ENCODE measurements around the gene SDHB. TPM values are rescaled to one million over a fixed set of nuclear protein-coding genes. Genes with fewer than 3 reads are reported as not detected.

SDHB gene
- total RNA-seq, 2 donors from 2014 or later = 82.9 to 137 TPM

DNA sequence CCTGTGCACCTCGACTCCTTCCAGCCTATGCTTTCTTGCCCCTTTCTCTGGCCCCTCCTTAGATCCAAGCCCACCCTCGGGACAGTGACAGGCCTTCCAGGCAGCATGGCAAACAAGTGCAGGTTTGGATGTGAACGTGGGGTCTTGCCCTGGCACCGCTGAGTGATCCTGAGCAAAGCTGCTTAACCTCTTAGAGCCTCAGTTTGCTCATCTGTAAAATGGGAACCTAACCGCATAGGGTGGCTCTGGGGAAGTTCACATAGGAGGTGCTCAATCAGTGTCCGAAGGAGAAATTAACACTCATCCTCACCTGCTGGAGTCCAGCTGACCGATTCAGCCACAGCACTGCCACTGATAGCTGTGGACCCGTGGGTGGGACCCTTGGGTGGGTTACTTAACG is 80.6 kb downstream of the SDHB start:
- Mint-ChIP-seq H3K4me1 (no peaks in the 10 kb centered on the region), H3K27me3 (no peaks in the 10 kb centered on the region), H3K27ac (no peak overlapping the region), H3K9me3 (no peaks in the 10 kb centered on the region), H3K4me3 (no peak overlapping the region), H3K36me3 (ENCODE audit: low read depth) (no peaks in the 10 kb centered on the region)
- no peak for ATAC-seq (replicated peaks)

DNA sequence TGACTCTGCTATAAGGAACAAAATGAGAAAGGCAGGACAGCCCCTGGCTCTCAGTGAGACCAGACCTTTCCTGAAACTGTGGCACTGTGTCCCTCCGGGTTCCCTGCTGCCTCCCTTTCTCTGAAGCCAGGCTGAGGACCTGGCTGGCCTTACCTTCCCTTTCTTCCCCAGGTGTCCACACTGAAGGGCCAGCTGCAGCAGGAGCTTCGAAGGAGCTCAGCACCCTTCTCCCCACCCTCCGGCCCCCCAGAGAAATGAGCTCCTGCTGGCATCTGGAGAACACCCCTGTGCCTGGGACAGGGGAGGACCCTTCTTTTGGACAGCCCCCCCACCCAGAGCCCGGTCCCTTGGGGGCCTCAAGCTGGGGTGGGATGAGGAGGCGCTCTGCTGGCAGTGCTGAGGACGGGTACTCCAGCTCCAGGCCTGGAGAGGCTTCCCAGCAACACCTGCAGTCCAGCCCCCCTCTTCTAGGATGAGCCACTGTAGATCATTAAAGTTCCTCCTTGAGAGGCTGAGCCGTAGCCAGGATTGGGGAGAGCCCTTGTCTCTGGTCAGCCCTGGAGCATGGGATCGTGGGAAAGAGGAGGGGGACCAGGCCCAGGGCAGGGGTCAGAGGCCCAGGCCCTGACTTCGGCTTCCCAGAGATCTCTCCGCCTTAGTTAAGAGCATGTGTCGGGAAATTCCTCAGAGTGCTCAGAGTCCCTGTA is 81.5 kb downstream of the SDHB start:
- Mint-ChIP-seq H3K4me3 (no peak overlapping the region), H3K27me3 (no peaks in the 10 kb centered on the region), H3K9me3 (no peaks in the 10 kb centered on the region), H3K36me3 (ENCODE audit: low read depth) (no peaks in the 10 kb centered on the region), H3K27ac (no peak overlapping the region), H3K4me1 (no peaks in the 10 kb centered on the region)
- no peak for ATAC-seq (replicated peaks)

DNA sequence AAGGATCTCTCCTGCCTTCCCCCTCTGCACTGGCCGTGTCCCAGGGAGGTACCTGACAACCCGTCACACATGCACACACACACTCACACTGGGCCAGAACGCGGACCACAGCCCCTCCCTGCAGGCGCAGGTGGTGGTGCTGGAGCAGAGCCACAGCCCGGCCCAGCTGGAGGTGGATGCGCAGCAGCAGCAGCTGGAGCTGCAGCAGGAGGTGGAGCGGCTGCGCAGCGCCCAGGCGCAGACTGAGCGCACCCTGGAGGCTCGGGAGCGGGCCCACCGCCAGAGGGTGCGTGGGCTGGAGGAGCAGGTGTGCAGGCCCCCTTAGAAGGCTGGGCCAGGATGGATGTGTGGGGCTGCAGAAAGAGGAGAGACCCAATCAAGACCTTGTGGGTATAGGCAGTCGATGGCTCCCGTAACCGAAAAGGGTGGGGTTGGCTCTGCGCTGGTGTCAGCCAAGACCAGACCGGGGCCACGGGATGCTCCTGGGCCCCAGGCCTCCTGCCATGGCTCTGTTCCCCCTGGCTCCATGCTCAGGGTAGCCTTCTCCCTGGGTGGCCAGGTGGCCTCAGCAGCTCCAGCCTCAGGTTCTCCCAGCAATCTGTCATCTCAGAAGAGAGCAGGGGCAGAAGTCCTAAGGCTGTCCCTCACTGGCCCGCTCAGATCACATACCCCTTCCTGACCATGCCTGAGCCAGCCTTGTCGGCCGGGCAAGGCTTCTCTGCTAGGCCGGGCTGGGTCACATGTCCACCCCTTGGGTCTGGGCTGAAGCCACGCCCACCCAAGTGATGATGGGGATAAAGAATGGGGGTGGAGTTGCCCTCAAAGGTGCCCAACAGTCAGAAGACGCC is 82.3 kb downstream of the SDHB start:
- Mint-ChIP-seq H3K27ac (no peak overlapping the region), H3K27me3 (no peaks in the 10 kb centered on the region), H3K4me1 (no peaks in the 10 kb centered on the region), H3K36me3 (ENCODE audit: low read depth) (no peaks in the 10 kb centered on the region), H3K9me3 (no peaks in the 10 kb centered on the region), H3K4me3 (no peak overlapping the region)
- ATAC-seq (replicated peaks) = no peak

DNA sequence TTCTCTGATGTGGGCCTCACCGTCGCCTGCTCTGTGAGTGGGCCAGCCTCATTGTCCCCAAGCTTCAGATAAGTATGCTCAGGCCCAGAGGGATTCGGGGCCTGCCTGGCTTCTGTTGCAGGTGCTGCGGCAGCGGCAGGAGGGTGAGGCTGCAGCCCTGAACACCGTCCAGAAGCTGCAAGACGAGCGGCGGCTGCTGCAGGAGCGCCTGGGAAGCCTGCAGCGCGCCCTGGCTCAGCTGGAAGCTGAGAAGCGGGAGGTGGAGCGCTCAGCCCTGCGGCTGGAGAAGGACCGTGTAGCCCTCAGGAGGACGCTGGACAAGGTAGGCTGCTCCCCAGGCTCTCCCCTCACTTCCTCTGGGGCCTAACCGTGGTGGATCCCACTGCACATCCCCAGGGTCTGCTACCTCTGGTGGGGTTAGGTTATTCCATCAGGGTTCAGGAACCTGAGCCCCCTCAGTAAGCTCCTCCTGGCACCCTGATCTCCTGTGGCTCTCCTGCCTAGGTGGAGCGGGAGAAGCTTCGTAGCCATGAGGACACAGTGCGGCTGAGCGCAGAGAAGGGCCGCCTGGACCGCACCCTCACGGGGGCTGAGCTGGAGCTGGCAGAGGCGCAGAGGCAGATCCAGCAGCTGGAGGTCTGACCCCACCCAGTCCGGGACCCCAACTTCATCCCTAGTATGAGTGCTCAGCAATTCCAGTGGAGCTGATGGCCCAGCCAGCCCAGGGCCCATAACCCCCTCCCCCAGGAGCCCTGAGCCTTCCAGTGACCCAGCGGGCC is 83.5 kb downstream of the SDHB start:
- no peaks in the 10 kb centered on the region for H3K4me1 Mint-ChIP-seq
- H3K4me3 Mint-ChIP-seq = no peak overlapping the region
- no peaks in the 10 kb centered on the region for H3K27me3 Mint-ChIP-seq
- no peaks in the 10 kb centered on the region for H3K9me3 Mint-ChIP-seq
- peaks cover 9% of the 10 kb centered on the region for H3K36me3 Mint-ChIP-seq (ENCODE audit: low read depth)
- H3K27ac Mint-ChIP-seq = no peak overlapping the region
- ATAC-seq (replicated peaks) = no peak

DNA sequence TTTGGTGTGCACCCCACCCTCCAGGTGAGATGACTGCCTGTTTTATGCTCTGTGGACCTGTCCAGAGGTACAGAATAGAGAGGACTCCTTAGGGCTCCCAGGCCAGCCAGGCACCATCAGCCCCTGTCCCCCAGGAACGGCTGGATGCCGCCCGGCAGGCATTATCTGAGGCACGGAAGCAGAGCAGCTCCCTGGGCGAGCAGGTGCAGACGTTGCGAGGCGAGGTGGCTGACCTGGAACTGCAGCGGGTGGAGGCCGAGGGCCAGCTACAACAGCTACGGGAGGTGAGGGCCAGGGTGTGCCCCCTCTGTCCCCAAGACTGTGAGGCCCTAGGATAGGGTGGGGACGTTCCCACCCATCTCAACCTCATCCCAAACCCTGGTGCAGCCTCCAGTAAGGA is 84.2 kb downstream of the SDHB start:
- Mint-ChIP-seq H3K27me3 (no peaks in the 10 kb centered on the region), H3K4me1 (no peaks in the 10 kb centered on the region), H3K4me3 (no peak overlapping the region), H3K9me3 (no peaks in the 10 kb centered on the region), H3K36me3 (ENCODE audit: low read depth) (peaks cover 13% of the 10 kb centered on the region), H3K27ac (no peak overlapping the region)
- no peak for ATAC-seq (replicated peaks)

- no peaks in the 10 kb centered on the region for H3K27me3 Mint-ChIP-seq
- H3K4me3 Mint-ChIP-seq = no peak overlapping the region
- no peaks in the 10 kb centered on the region for H3K4me1 Mint-ChIP-seq
- no peak for ATAC-seq (replicated peaks)
- H3K9me3 Mint-ChIP-seq = no peaks in the 10 kb centered on the region
- H3K27ac Mint-ChIP-seq = no peak overlapping the region
- H3K36me3 Mint-ChIP-seq (ENCODE audit: low read depth) = peaks cover 13% of the 10 kb centered on the region
These were observed 84.7 kb downstream of the SDHB start for GRCh38 chr1:16969057-16969611.

Other genes starting within 250 kb of the SDHB start
- gene RNU1-2, start 158.1 kb downstream of the SDHB start, total RNA-seq = 1,000 to 10,000 TPM; 1,202 to 2,371 TPM
- 10 to 100 TPM; 21.2 to 24.5 TPM for gene CROCC, start 132.1 kb downstream of the SDHB start, total RNA-seq
- not detected for gene MFAP2, start 73.4 kb downstream of the SDHB start, total RNA-seq
- gene ATP13A2, start 42.1 kb downstream of the SDHB start, total RNA-seq = 10 to 100 TPM; 24.2 to 51.7 TPM
- under 1 TPM; 0.13 to 0.26 TPM for gene PADI2, start 65.4 kb upstream of the SDHB start, total RNA-seq
- gene PADI1, start 151.1 kb upstream of the SDHB start, total RNA-seq = not detected
- gene PADI3, start 195.1 kb upstream of the SDHB start, total RNA-seq = not detected